Gastroesophageal sphincter (tissue), 4 donors: ENCODE measurements around the gene PDE4B. TPM values are rescaled to one million over a fixed set of nuclear protein-coding genes. Genes with fewer than 3 reads are reported as not detected.

ENCODE experiments used
- ATAC-seq: fragments of 150-250 bp; one replicate; pipeline ENCODE4 v1.9.1; 2016; ENCODE audit warnings: mild to moderate bottlenecking, moderate library complexity
- H3K27ac ChIP-seq, 4 donors: fragments of 200-600 bp; sonication (generic) in 3 of 4; 1 replicate in 3 of 4; 2 replicates in 1 of 4; pipeline ENCODE4 v1.5.1; 2016 to 2019
- H3K27me3 ChIP-seq: fragments of 200-600 bp; sonication (generic); one replicate; pipeline ENCODE4 v1.5.1; 2019
- H3K36me3 ChIP-seq, 2 donors: fragments of 200-600 bp; sonication (generic); one replicate each; pipeline ENCODE4 v1.5.1; 2019; ENCODE audit warnings: control low read depth in 1 of 2
- H3K4me1 ChIP-seq, 3 donors: fragments of 200-600 bp; sonication (generic); 1 replicate in 2 of 3; 2 replicates in 1 of 3; pipeline ENCODE4 v1.5.1; 2016 to 2019; ENCODE audit warnings: control low read depth in 2 of 3
- H3K4me3 ChIP-seq, 2 donors: fragments of 200-600 bp; sonication (generic); one replicate each; pipeline ENCODE4 v1.5.1; 2019; ENCODE audit warnings: mild to moderate bottlenecking in 1 of 2, moderate library complexity in 1 of 2
- H3K9me3 ChIP-seq, 3 donors: fragments of 200-600 bp; sonication (generic); one replicate each; pipeline ENCODE4 v1.5.1; 2017 to 2019; ENCODE audit warnings: control low read depth in 2 of 3
- CTCF ChIP-seq, 4 experiments: fragments of 200-600 bp in 2 of 4; fragments of 450-650 bp in 2 of 4; sonication (generic) in 1 of 4; IDR thresholded peaks; one replicate each; pipeline ENCODE4 v1.5.1; 2017 to 2019; ENCODE audit warnings: antibody characterized with exemption in 4 of 4, mild to moderate bottlenecking in 2 of 4, moderate library complexity in 2 of 4
- EP300 ChIP-seq: sonication (generic); formaldehyde crosslinking; IDR thresholded peaks from one replicate; pipeline ENCODE4 v1.6.1; 2017; ENCODE audit warnings: antibody characterized with exemption, mild to moderate bottlenecking
- POLR2A ChIP-seq, 2 donors: fragments of 450-650 bp; IDR thresholded peaks; one replicate each; pipeline ENCODE4 v1.6.1; 2017; ENCODE audit warnings: antibody characterized with exemption in 2 of 2, mild to moderate bottlenecking in 2 of 2, moderate library complexity in 1 of 2
- POLR2AphosphoS5 ChIP-seq: sonication (generic); formaldehyde crosslinking; IDR thresholded peaks from one replicate; pipeline ENCODE4 v1.6.1; 2017; ENCODE audit warnings: antibody characterized with exemption
- WGBS, 2 donors: methylation state at CpG; one replicate each; pipeline ENCODE4 v1.1.5; 2018; ENCODE audit warnings: low coverage in 1 of 2; 5-methylcytosine and 5-hydroxymethylcytosine counted together
- total RNA-seq, 4 donors: library from RNA; depleted of rRNA; stranded (reverse); fragments of >200 nt; gene quantifications; one replicate each; pipeline ENCODE4 v1.1.0, GENCODE V29; 2016

PDE4B gene
- total RNA-seq, 4 donors from 2014 or later: 5.9 to 16.2 (median 8.8) TPM

GRCh38 chr1:66168467-66168887, 375.8 kb downstream of the PDE4B start:
- Histone ChIP-seq H3K36me3 (no peaks in the 10 kb centered on the region), H3K4me1 (peaks cover 0 to 19% (median 0%) of the 10 kb centered on the region in 3 donors), H3K27me3 (no peaks in the 10 kb centered on the region), H3K27ac (no peak overlapping the region), H3K9me3 (no peaks in the 10 kb centered on the region), H3K4me3 (no peak overlapping the region)
- 31 to 32% methylated on average over 5 of the region's 5 CpGs for WGBS, 2 donors
- no peak for TF ChIP-seq POLR2AphosphoS5
- no peak for TF ChIP-seq CTCF (IDR thresholded peaks at IDR 0.05)
- no peak for TF ChIP-seq EP300
- TF ChIP-seq POLR2A (IDR thresholded peaks at IDR 0.05): no peak
- no peak for ATAC-seq

GRCh38 chr1:66168948-66169671, 376.4 kb downstream of the PDE4B start:
- Histone ChIP-seq H3K36me3 (no peaks in the 10 kb centered on the region), H3K4me3 (no peak overlapping the region), H3K4me1 (peaks cover 0 to 19% (median 0%) of the 10 kb centered on the region in 3 donors), H3K9me3 (no peaks in the 10 kb centered on the region), H3K27me3 (no peaks in the 10 kb centered on the region), H3K27ac (peak overlapping the region in 1 of 4 donors; percentile 2)
- no peak for ATAC-seq
- 29 to 37% methylated on average over 3 to 6 of the region's 6 CpGs for WGBS, 2 donors
- TF ChIP-seq CTCF (IDR thresholded peaks at IDR 0.05) (no peak), POLR2AphosphoS5 (no peak), POLR2A (IDR thresholded peaks at IDR 0.05) (no peak), EP300 (no peak)

GRCh38 chr1:66172272-66172671, 379.6 kb downstream of the PDE4B start:
- ATAC-seq: no peak
- Histone ChIP-seq H3K36me3 (no peaks in the 10 kb centered on the region), H3K9me3 (no peaks in the 10 kb centered on the region), H3K4me3 (no peak overlapping the region), H3K27me3 (no peaks in the 10 kb centered on the region), H3K4me1 (peaks cover 0 to 27% (median 0%) of the 10 kb centered on the region in 3 donors), H3K27ac (no peak overlapping the region)
- 92 to 100% methylated on average over 1 of the region's 1 CpG for WGBS, 2 donors
- TF ChIP-seq POLR2AphosphoS5 (no peak), POLR2A (IDR thresholded peaks at IDR 0.05) (no peak), EP300 (no peak), CTCF (IDR thresholded peaks at IDR 0.05) (no peak)

GRCh38 chr1:66175098-66175497, 382.4 kb downstream of the PDE4B start:
- Histone ChIP-seq H3K9me3 (no peaks in the 10 kb centered on the region), H3K36me3 (no peaks in the 10 kb centered on the region), H3K4me3 (no peak overlapping the region), H3K27ac (no peak overlapping the region), H3K27me3 (no peaks in the 10 kb centered on the region), H3K4me1 (peaks cover 0 to 8% (median 0%) of the 10 kb centered on the region in 3 donors)
- 14 to 31% methylated on average over 1 of the region's 1 CpG for WGBS, 2 donors
- ATAC-seq: no peak
- no peak for TF ChIP-seq EP300
- TF ChIP-seq POLR2A (IDR thresholded peaks at IDR 0.05): no peak
- TF ChIP-seq POLR2AphosphoS5: no peak
- TF ChIP-seq CTCF (IDR thresholded peaks at IDR 0.05): no peak

GRCh38 chr1:66175581-66175980, 382.9 kb downstream of the PDE4B start:
- H3K27me3 ChIP-seq: no peaks in the 10 kb centered on the region
- H3K4me3 ChIP-seq: no peak overlapping the region
- H3K4me1 ChIP-seq: peaks cover 0 to 8% (median 0%) of the 10 kb centered on the region in 3 donors
- ATAC-seq: no peak
- no peaks in the 10 kb centered on the region for H3K9me3 ChIP-seq
- H3K27ac ChIP-seq: no peak overlapping the region
- TF ChIP-seq POLR2AphosphoS5 (no peak), CTCF (IDR thresholded peaks at IDR 0.05) (no peak), POLR2A (IDR thresholded peaks at IDR 0.05) (no peak), EP300 (no peak)
- H3K36me3 ChIP-seq: no peaks in the 10 kb centered on the region
- WGBS, 2 donors: 17 to 33% methylated on average over 2 of the region's 2 CpGs
